GM21423 (cell line): ENCODE data around the gene DDX59.
A peak's percentile ranks its signal among the peaks of the same experiment; 100 is the strongest.

Source experiments
- ATAC-seq: cut with Tn5 transposase; IDR thresholded peaks from one replicate; pipeline ENCODE4 v1.9.1; 2021; ENCODE audit warnings: mild to moderate bottlenecking, moderate library complexity; ENCODE audit not compliant: unreplicated experiment

Gene DDX59

DNA sequence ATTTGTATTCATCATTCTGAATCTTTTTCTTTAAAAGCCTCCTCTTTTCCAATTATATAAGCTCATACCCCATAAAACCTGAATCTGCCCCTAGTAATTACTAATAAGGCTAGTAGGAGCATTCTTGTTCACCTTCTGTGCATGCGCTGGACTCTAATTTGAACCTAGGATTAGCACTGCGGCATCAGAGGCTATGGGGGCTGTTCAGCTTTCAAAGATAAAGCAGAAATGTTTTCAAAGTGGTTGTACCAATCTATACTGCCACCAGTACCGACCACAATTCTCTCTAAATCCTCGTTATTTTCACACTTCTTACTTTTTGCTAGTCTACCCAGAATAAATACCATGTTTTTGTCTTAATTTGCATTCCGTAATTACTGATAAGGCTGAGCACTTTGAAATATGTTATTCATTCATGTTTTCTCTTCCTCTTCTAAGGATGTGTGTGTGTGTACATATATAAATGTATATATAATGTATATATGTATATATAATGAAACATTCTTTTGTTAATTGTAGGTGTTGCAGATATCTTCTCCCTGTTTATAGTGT, 1.6 kb upstream of the DDX59 start:
- ATAC-seq, result no peak

DNA sequence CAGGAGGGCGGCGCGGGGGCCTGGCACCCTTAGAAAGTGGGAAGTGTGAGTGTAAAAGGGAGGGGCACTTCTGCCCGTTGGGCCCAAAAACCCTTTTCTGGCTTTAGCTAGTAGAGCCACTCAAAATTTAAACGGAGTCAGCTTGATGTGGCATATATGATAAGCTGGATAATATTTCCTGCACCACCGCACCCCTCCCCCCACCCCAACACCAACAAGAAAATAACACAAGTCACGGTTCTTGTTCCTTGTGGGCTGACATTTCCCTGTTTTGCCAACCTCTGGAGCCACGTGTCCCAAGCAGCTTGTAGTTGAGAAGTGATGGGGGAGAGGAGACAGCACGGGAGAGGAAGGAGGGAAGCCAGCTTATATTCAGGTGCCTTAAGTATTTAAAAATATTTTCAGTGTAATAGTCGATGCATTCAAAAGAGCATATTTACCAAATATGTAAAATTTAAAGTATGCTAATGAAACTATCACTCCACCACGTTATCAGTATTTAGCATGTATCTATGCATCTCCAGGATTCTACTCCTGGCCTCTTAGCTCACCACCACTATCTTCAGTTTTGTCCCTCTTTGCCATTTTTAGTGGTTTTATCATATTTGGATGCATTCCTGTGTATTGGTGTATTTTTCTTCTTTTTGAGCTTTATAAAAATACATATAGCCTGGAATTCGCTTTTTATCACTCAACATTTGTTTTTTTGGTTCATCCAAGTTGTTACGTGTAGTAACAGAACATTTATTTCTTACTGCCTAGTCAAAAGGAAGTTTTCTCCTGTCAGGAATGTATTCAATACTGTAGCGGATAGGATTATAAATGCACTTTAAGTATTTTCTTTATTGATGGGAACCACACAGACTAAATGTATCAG, 773 bp upstream of the DDX59 start:
- ATAC-seq, result peak; percentile 6

DNA sequence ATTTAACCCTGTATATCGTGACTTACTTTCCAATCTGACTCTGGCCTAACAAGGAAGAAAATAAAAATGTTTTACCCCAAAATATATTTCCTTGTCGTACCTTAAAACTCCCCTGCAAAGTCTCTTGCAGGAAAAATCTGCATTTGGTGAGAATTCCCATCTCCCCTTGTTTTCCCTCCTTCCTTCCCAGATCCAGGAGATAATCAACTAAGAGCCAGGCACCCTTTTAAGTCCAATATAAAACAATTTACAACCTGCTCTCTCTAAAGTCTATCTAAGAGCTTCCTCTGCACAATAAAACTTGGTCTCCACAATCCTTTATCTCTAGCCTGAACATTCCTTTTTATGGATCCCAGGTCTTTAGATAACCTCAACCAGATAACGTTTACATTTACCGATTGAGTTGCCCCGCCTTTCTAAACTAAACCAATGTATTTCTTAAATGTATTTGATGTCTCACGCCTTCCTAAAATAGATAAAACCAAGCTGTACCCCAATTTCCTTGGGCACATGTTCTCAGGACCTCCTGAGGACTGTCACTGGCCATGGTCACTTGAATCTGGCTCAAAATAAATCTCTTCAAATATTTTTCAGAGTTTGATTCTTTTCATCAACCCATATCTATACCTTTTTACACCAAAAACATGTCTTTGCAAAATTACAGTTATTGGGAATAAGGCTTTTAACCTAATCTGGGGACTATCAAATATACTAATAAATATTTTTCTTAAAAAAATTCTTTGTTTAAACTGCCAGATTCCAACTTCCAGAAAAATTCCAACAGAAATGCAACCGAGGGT, 993 bp downstream of the DDX59 start:
- ATAC-seq, result no peak

DNA sequence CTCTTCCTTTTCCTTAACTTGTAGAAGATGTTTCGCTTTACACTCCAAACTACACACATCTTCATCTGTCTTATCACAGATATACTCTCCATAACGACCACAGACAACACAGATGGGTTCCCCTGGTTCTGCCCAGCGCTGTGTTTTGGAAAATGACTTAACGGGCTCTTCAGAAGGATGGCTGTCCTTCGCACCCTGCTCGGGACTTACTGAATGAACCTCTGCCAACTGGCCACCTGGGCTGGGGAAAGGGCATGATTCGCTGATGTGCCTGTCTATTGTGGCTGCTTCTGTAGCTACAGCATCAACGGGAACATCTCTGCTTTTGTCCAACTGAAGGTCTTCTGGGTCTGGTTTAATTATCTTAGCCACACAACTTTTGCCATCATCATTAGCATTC, 3.4 kb downstream of the DDX59 start:
- ATAC-seq, result no peak

DNA sequence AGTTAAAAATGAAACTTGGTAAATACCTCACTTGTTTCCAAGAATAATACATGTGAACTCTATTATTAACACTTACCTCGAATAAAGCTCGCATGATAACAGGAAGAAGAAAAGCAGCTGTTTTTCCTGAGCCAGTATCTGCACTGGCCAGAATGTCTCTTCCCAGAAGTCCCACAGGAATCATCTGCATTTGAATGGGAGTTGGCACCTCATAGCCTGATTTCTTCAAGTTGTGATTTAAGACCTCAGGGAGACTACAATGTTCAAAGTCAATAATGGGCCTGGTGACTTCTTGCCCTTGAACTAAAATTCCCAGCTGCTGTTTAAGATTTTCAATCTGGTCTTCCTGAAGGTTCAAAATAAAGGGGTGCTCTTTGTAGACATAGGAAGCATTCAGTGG, 3.8 kb downstream of the DDX59 start:
- ATAC-seq, result no peak

DNA sequence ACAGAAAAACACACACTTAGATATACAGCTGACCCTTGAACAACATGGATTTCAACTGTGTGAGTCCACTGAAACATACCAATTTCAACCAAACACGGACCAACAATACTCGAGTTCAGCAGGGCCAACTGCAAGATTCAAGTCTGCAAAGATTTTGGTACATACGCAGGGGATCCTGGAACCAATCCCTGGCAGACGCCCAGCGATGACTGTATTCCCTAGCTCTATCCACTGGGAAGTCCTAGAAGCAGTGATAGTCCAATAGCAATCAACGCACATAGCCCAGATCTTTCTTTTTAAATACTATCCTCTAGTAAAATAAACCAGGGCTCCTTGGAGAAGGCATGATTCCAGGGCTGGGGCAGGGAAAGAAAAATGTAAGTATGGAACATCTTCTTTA, 9.0 kb downstream of the DDX59 start:
- no peak for ATAC-seq

DNA sequence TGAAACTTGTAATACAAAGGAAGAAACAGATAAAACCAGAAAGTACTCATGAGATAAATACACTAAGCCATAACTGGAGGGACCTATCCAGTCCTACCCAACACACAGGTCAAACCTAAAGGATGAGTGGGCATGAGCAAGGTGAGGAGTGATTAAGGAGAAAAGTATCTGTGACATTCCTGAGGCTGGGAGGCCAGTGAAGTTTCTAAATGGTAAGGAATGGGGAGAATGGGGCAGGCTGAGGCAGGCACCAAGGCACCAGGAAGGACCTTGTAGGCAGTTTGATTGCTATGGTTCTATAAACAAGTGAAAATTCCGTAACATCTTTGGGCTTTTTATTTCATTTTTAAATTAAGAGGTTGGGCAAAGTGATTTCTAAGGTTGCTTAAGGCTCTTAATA, 10.4 kb downstream of the DDX59 start:
- ATAC-seq, result no peak

DNA sequence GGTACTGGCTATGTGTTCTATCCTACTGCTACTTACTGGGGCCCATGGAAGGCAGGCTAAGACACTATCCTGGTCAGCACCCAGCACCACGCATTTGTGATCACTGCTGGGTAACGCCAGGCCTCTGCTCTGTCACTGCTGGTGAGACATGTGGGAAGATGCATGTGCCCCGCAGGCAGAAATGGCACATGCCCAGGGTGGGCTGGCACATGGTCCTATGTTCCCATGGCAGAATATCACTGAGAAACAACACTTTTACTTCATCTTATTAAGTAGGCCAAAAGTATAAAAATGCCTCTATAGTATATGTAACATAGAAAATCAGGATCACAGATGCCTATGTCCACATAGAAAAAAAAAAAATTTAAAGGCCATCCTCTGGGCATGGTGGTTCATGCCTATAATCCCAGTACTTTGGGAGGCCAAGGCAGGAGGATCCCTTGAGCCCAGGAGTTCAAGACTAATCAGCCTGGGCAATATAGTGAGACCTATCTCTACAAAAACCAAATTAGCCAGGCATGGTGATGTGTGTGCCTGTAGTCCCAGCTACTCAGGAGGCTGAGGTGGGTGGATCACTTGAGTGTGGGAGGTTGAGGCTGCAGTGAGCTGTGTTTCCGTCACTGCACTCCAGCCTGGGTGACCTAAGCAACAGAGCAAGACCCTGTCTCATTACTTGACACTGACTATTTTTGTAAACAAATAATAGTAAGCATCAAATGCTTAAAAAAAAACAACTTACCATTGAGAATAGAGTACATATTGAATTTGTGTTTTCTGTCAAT, 11.5 kb downstream of the DDX59 start:
- no peak for ATAC-seq

DNA sequence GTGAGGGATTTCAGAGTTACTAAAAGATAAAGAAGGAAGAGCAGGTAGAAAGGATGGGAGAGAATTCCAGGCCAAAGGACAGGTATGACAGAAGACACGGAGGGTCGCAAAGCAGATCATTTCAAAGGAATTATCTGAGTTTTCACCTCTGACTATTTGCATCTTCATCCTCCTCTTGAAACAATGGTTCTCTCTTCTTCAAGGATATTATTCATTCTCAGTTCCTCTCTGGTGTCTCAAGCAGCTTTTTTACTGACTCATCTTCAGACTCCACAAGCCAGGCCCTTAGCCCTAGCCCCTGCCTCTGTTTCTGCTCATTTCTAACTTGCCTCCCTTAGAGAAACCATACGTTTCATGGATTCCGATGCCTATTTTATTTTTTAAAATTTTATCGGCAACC, 15.0 kb downstream of the DDX59 start:
- peak; percentile 92 for ATAC-seq

DNA sequence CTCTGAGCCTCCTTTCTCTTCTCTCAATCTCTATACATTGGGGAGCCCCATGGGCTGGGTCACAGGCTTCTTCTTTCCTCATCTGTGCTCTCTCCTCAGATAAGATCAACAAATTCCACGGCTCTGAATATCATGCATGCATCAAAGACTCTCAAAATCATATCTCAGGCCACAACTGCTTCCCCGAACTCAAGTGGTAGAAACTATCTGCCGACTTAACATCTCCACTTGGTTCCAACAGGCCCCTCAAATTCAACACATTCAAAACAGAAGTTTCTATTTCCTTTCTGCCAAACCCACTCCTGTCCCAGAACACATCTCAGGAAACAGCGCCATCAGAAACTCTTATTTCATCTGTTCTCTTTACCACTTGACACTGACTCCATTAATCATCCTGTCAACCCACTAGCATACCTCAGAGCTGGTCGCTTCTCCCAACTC, 16.7 kb downstream of the DDX59 start:
- peak; percentile 37 for ATAC-seq

DNA sequence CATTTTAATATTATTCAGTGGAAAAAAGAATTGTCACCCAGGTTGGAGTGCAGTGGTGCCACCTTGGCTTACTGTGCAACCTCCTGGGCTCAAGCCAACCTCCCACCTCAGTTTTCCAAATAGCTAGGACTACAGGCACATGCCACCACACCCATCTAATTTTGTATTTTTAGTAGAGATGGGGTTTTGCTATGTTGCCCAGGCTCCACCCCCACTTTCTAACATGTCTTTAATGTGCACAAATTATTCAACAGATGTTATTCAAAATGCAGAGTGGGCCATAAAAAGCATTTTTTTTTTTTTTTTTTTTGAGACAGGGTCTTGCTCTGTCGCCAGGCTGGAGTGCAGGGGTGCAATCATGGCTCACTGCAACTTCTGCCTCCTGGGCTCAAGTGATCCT, 17.3 kb downstream of the DDX59 start:
- ATAC-seq, result no peak

DNA sequence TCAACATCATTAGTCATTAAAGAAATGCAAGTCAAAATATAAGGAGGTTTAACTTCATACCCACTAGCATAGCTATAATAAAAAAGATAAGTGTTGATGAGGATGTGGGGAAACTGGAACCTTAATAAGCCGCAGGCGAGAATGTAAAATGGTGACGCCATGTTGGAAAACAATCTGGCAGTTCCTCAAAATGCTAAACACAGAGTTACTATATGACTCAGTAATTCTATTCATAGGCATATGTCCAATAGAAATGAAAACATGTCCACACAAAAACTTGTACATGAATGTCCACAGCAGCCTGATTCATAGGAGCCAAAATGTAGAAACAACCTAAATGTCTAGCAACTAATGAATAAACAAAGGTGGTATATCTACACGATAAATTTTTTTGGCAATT, 23.2 kb downstream of the DDX59 start:
- no peak for ATAC-seq

DNA sequence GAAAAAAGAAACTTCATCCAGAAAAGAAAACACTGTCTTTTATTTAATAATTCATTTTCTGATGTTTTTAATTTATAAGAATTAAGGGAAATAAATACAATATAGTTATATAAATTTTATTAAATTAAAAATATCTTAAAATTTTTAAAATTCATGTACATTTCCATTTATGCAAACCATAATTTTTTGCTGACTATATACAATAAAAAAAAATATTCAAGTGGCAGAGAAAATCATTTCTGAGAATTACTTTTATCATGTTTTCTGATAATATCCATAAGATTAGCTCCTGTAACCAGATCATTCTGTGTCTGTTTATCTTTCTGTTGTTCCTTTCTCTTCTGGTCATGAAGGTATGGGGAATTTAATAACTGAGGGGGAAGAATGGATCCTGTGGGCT, 25.7 kb downstream of the DDX59 start:
- no peak for ATAC-seq

DNA sequence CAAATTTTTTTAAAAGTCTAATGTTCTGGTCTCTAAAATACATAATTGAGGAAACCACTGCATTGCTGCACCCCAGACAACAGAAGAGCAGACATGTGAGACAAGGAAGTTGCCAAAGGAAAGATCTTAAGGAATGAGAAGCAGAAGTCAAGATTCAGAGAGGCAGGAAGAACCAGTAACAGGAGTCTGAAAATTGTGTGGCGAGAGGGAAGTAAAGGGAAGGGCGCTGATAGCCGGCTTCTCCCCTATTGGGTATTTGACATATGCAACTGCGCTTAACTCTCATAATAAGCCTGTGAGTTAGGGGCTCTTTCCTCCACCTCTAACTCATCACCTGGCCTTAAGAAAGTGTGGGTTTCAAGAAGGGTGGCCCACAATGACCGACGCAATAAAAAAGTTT, 27.2 kb downstream of the DDX59 start:
- no peak for ATAC-seq

DNA sequence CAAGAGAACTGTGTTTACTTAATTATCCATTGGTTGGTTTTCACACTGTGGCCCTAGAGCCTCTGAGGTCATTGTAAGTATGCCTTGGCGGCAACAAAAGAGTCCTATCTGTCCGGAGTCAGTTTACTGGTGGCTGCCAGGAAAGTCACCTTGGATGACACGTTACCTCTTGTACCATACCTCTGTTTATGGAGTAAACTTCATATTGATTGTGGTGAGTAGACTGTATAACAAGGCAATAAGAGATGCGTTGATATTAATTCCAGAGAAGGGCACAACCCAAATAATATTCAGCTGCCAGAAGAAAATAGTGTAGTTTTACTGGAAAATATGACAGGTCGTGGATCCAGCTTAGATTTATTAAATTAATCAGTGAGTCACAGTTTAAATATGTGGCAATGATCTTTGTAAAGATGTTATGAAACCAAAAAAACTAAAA, 28.7 kb downstream of the DDX59 start:
- ATAC-seq, result no peak

DNA sequence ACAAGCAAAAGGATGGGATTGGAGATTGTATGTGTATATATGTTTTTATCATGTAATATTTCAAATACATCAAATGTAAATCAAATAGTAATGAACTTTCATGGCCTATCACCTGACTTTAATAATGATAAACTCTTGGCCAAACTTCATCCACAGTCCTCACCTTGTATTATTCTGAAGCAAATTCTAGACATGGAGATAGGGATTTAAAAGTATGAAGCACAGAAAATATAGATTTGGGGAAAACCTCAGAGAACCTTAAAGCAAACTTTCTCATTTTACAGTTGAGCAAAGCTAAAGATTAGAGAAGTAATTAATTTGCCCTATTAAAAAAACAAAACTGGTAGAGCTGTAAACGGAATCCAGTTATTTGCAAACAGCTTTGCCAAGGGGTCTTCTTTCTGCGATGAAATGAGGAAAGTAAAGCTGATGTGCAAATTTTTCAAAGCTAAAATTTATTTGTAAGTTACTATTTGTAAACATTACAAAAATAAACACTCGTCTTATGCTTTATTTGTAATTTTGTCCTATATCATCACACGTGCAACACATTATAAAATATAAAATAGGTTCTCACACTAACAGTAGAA, 29.2 kb downstream of the DDX59 start:
- no peak for ATAC-seq

DNA sequence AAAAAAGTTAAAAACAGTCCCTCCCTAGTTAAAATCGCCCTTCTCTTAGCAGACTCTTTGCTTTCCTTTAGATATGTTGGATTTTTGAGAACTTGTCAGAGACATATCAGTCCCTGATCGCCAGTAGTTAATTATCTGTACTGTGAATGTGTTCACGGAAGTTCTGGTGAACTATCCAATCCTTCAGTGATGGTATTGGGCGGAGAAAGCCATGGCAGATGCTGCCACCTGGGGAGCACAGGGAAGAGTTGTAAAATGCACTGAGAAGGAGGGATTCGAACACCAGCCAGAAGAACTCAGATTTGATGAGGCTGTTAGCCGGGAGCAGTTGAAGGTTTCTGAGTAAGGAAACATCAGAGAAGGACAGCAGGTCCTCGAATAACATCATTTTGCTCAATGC, 31.6 kb downstream of the DDX59 start:
- ATAC-seq, result no peak

DNA sequence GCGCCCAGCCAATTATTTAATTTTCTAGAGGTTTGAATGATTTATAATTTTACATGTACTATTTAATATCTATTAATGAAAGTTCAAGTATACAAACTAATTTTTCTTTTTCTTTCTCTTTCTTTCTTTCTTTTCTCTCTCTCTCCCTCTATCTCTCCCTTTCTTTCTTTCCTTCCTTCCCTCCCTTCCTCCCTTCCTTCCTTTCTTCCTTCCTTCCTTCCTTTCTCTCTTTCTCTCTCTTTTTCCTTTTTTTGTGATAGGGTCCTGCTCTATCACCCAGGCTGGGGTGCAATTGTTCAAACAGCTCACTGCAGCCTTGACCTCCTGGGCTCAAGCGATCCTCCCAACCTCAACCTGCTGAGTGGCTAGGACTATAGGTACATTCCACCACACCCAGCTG, 33.0 kb downstream of the DDX59 start:
- no peak for ATAC-seq

DNA sequence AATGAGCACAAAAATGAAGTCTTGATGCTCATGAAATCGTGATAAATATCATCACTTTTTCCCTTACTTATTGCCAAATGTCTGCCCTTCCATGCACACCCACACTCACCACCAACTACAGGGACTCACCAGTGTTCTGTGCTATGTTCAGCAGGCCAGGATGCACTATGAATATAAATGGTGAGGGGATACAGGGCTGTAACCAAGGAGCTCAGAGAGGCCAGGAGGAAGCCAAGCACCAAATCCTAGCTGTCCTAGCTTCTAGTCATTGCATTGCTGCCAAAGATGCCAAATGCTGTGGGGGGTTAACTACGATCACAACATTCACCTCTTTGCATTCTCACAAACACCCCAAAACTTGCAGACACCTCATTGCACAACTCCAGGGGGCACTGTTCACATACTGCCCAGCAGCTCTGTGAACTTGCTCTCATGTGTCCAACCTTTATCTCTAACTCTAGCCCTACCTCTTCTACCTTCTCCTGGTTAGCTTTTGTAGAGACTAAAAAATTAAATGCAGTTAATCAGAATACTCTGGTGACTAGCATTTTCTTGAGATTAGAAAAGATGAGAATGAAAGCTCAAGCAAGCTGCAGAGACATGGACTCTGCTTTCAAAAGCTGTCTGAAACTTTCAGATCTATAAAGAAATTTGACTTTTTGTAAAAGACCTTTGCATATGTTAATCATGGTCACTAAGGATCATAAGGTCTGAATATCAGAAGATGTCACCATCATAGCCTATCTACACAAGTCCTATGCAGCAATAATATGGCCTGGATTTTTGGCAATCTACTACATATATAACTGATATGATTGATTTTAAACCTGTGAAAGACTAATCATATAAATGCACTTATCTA, 35.2 kb downstream of the DDX59 start:
- no peak for ATAC-seq

DNA sequence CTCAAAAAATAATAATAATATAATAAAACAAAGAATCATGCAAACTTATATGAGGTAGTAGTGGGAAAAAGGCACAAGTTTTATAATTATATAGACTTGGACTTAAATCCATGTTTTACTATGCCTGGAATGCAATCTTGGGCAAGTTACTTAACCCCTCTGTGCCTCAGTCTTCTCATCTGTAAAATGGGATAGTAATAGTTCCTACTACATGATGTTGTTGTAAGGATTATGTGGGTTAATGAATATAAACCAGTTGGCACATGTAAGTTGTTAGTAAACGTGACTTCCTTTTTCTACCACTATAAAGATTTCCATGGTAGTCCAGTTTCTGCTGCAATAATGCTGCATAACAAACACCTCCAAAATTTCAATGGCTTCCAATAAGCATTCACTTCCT, 38.3 kb downstream of the DDX59 start:
- no peak for ATAC-seq
